ENCODE data around the gene SLAMF6. TPM values are rescaled to one million over a fixed set of nuclear protein-coding genes. Genes with fewer than 3 reads are reported as not detected.

SLAMF6 gene
- total and polyA plus RNA-seq, 10 of the 15 experiments (the other 5 are each of a cell fraction or from before 2014, with no cell fraction given) = 20.5 to 89.6 (median 36.5) TPM

DNA sequence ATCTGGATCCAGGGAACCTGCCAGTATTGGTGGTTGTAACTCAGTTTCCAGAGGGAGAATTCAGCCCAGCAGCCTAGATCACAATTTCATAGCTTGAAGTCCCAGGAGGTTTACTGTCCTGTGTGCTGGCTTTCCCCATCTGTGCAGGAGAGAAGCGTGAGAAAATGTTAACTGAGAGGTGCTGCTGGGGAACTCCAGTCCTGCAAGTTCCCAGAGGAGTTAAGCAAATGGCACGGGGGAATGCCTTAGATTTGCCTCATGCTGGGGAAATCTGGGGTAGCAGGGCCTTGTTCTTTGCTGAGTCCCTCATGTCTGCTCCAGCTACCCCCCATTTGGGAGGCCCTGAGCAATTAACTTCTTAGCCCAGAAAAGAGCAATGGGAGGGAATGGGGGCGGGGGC is 25.1 kb upstream of the SLAMF6 start (continued):
- TF ChIP-seq EP300 (IDR thresholded peaks at IDR 0.05; ENCODE audit: borderline replicate concordance in 1 of 2, control insufficient read depth in 1 of 2, low read depth in 2 of 2, low read length in 2 of 2) (peak in 1 of 2 experiments; percentile 67; a peak in 2 of 4 replicates), POU2F2 (IDR thresholded peaks at IDR 0.05; ENCODE audit: borderline replicate concordance, low read depth, low read length) (peak; percentile 87; the same call in 2 of the 3 replicates), ZZZ3 (IDR thresholded peaks at IDR 0.05; ENCODE audit: control insufficient read depth, insufficient read length, low read depth) (no peak), NR2C1 (IDR thresholded peaks at IDR 0.05) (no peak), IRF4 (IDR thresholded peaks at IDR 0.05; ENCODE audit: low read depth, low read length) (0 out of 2 replicates have a peak, but pooled peaks have one; percentile 9), FOS (IDR thresholded peaks at IDR 0.05; ENCODE audit: borderline replicate concordance, extremely low read depth, insufficient read length) (no peak), POLR2AphosphoS2 (IDR thresholded peaks at IDR 0.05; ENCODE audit: low read depth, low read length) (no peak), SREBF1 (IDR thresholded peaks at IDR 0.05; ENCODE audit: low read length) (no peak), PAX5 (IDR thresholded peaks at IDR 0.05; ENCODE audit: borderline replicate concordance, low read depth, low read length) (peak; percentile 33; the same call in 1 of the 2 replicates), CHD1 (IDR thresholded peaks at IDR 0.05; ENCODE audit: low read depth, low read length) (no peak), NFXL1 (IDR thresholded peaks at IDR 0.05; ENCODE audit: borderline replicate concordance) (no peak), FOXK2 (IDR thresholded peaks at IDR 0.05) (no peak), EGR1 (IDR thresholded peaks at IDR 0.05; ENCODE audit: borderline replicate concordance in 1 of 2, low read depth in 2 of 2, low read length in 2 of 2) (no peak), NFYA (IDR thresholded peaks at IDR 0.05; ENCODE audit: borderline replicate concordance, low read depth, low read length) (no peak), MEF2A (IDR thresholded peaks at IDR 0.05; ENCODE audit: insufficient read depth, low read depth, low read length) (peak; percentile 46; the same call in 1 of the 2 replicates), ZBED1 (IDR thresholded peaks at IDR 0.05; ENCODE audit: borderline replicate concordance) (peak; percentile 90), ZNF207 (IDR thresholded peaks at IDR 0.05; ENCODE audit: borderline replicate concordance) (peak; percentile 76; the same call in 1 of the 2 replicates)
- TF ChIP-seq, protein P1, sequence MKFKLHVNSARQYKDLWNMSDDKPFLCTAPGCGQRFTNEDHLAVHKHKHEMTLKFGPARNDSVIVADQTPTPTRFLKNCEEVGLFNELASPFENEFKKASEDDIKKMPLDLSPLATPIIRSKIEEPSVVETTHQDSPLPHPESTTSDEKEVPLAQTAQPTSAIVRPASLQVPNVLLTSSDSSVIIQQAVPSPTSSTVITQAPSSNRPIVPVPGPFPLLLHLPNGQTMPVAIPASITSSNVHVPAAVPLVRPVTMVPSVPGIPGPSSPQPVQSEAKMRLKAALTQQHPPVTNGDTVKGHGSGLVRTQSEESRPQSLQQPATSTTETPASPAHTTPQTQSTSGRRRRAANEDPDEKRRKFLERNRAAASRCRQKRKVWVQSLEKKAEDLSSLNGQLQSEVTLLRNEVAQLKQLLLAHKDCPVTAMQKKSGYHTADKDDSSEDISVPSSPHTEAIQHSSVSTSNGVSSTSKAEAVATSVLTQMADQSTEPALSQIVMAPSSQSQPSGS (IDR thresholded peaks at IDR 0.05; ENCODE audit: low read length) = no peak
- TF ChIP-seq, protein P2, sequence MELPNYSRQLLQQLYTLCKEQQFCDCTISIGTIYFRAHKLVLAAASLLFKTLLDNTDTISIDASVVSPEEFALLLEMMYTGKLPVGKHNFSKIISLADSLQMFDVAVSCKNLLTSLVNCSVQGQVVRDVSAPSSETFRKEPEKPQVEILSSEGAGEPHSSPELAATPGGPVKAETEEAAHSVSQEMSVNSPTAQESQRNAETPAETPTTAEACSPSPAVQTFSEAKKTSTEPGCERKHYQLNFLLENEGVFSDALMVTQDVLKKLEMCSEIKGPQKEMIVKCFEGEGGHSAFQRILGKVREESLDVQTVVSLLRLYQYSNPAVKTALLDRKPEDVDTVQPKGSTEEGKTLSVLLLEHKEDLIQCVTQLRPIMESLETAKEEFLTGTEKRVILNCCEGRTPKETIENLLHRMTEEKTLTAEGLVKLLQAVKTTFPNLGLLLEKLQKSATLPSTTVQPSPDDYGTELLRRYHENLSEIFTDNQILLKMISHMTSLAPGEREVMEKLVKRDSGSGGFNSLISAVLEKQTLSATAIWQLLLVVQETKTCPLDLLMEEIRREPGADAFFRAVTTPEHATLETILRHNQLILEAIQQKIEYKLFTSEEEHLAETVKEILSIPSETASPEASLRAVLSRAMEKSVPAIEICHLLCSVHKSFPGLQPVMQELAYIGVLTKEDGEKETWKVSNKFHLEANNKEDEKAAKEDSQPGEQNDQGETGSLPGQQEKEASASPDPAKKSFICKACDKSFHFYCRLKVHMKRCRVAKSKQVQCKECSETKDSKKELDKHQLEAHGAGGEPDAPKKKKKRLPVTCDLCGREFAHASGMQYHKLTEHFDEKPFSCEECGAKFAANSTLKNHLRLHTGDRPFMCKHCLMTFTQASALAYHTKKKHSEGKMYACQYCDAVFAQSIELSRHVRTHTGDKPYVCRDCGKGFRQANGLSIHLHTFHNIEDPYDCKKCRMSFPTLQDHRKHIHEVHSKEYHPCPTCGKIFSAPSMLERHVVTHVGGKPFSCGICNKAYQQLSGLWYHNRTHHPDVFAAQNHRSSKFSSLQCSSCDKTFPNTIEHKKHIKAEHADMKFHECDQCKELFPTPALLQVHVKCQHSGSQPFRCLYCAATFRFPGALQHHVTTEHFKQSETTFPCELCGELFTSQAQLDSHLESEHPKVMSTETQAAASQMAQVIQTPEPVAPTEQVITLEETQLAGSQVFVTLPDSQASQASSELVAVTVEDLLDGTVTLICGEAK (IDR thresholded peaks at IDR 0.05; ENCODE audit: borderline replicate concordance) = no peak
- TF ChIP-seq, protein P3, sequence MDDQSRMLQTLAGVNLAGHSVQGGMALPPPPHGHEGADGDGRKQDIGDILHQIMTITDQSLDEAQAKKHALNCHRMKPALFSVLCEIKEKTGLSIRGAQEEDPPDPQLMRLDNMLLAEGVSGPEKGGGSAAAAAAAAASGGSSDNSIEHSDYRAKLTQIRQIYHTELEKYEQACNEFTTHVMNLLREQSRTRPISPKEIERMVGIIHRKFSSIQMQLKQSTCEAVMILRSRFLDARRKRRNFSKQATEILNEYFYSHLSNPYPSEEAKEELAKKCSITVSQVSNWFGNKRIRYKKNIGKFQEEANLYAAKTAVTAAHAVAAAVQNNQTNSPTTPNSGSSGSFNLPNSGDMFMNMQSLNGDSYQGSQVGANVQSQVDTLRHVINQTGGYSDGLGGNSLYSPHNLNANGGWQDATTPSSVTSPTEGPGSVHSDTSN (IDR thresholded peaks at IDR 0.05; ENCODE audit: insufficient replicate concordance, low read depth, low read length) = no peak
